Measurements from ENCODE around the gene PAGR1. TPM values are rescaled to one million over a fixed set of nuclear protein-coding genes. Genes with fewer than 3 reads are reported as not detected.

The PAGR1 gene
- total and polyA plus RNA-seq, 7 donors = 9.4 to 36.8 (median 14.2) TPM

GRCh38 chr16:29837841-29838240 lies 21.9 kb downstream of the PAGR1 start:
- H3K9me3 ChIP-seq = no peaks in the 10 kb centered on the region
- H3K4me3 ChIP-seq = no peak overlapping the region
- peaks cover 4 to 95% of the 10 kb centered on the region in 2 donors for H3K36me3 ChIP-seq (ENCODE audit: insufficient read depth in 1 of 2, low read depth in 1 of 2)
- H3K27me3 ChIP-seq (ENCODE audit: insufficient read depth in 3 of 3, low read length in 2 of 3) = no peaks in the 10 kb centered on the region
- DNase-seq = no peak
- WGBS, 3 donors = 94 to 97% (median 94%) methylated on average over 5 of the region's 5 CpGs
- no peak overlapping the region for H3K27ac ChIP-seq
- no peak for TF ChIP-seq CTCF (IDR thresholded peaks at IDR 0.05)
- no peaks in the 10 kb centered on the region for H3K4me1 ChIP-seq
- ATAC-seq = no peak
- intact Hi-C loops (cut with DNase I) = no loop called here

GRCh38 chr16:29839822-29840221 lies 23.9 kb downstream of the PAGR1 start:
- Histone ChIP-seq H3K36me3 (ENCODE audit: insufficient read depth in 1 of 2, low read depth in 1 of 2) (peaks cover 0 to 88% of the 10 kb centered on the region in 2 donors), H3K27me3 (ENCODE audit: insufficient read depth in 3 of 3, low read length in 2 of 3) (no peaks in the 10 kb centered on the region), H3K27ac (no peak overlapping the region), H3K4me1 (no peaks in the 10 kb centered on the region), H3K9me3 (no peaks in the 10 kb centered on the region), H3K4me3 (no peak overlapping the region)
- DNase-seq = no peak
- TF ChIP-seq CTCF (IDR thresholded peaks at IDR 0.05) = no peak
- ATAC-seq = no peak
- WGBS, 3 donors = 83 to 88% (median 87%) methylated on average over 6 of the region's 6 CpGs
- intact Hi-C loops (cut with DNase I) = no loop called here

- no peaks in the 10 kb centered on the region for H3K27me3 ChIP-seq (ENCODE audit: insufficient read depth in 3 of 3, low read length in 2 of 3)
- no peak overlapping the region for H3K4me3 ChIP-seq
- ATAC-seq (no peak), DNase-seq (no peak)
- no peaks in the 10 kb centered on the region for H3K4me1 ChIP-seq
- intact Hi-C loops (cut with DNase I) = no loop called here
- H3K27ac ChIP-seq = no peak overlapping the region
- 77 to 82% (median 81%) methylated on average over 10 of the region's 10 CpGs for whole genome bisulfite sequencing, 3 donors
- H3K9me3 ChIP-seq = no peaks in the 10 kb centered on the region
- TF ChIP-seq CTCF (IDR thresholded peaks at IDR 0.05) = no peak
- H3K36me3 ChIP-seq (ENCODE audit: insufficient read depth in 1 of 2, low read depth in 1 of 2) = peaks cover 0 to 87% of the 10 kb centered on the region in 2 donors
These were observed 24.3 kb downstream of the PAGR1 start for GRCh38 chr16:29840240-29840639.

GRCh38 chr16:29841631-29842030 lies 25.7 kb downstream of the PAGR1 start:
- no peak for TF ChIP-seq CTCF (IDR thresholded peaks at IDR 0.05)
- no peaks in the 10 kb centered on the region for H3K27me3 ChIP-seq (ENCODE audit: insufficient read depth in 3 of 3, low read length in 2 of 3)
- H3K27ac ChIP-seq = no peak overlapping the region
- no peak for ATAC-seq
- intact Hi-C loops (cut with DNase I) = no loop called here
- H3K4me1 ChIP-seq = no peaks in the 10 kb centered on the region
- WGBS, 3 donors = 90 to 91% (median 90%) methylated on average over 23 of the region's 23 CpGs
- H3K4me3 ChIP-seq = no peak overlapping the region
- peaks cover 0 to 87% of the 10 kb centered on the region in 2 donors for H3K36me3 ChIP-seq (ENCODE audit: insufficient read depth in 1 of 2, low read depth in 1 of 2)
- H3K9me3 ChIP-seq = no peaks in the 10 kb centered on the region
- DNase-seq = no peak

- peaks cover 0 to 87% of the 10 kb centered on the region in 2 donors for H3K36me3 ChIP-seq (ENCODE audit: insufficient read depth in 1 of 2, low read depth in 1 of 2)
- WGBS, 3 donors = 84 to 96% (median 91%) methylated on average over 9 of the region's 9 CpGs
These were observed 26.9 kb downstream of the PAGR1 start for GRCh38 chr16:29842732-29843346.

More at GRCh38 chr16:29842732-29843346, 26.9 kb downstream of the PAGR1 start:
- H3K4me1 ChIP-seq = no peaks in the 10 kb centered on the region
- no peak for TF ChIP-seq CTCF (IDR thresholded peaks at IDR 0.05)
- no peak for DNase-seq
- no peaks in the 10 kb centered on the region for H3K27me3 ChIP-seq (ENCODE audit: insufficient read depth in 3 of 3, low read length in 2 of 3)
- ATAC-seq = no peak
- no peak overlapping the region for H3K27ac ChIP-seq
- intact Hi-C loops (cut with DNase I) = no loop called here
- H3K9me3 ChIP-seq = no peaks in the 10 kb centered on the region
- H3K4me3 ChIP-seq = no peak overlapping the region

Measured in psoas muscle (tissue), 8 donors.